HepG2 (cell line): ENCODE measurements around the gene TIMM17A. TPM values are rescaled to one million over a fixed set of nuclear protein-coding genes. Genes with fewer than 3 reads are reported as not detected.

ENCODE experiments used
- ATAC-seq: fragments of 200-7000 bp; cut with Tn5 transposase; 3 replicates; pipeline ENCODE4 v1.9.1; 2020; ENCODE audit warnings: mild to moderate bottlenecking, moderate library complexity
- BruUV-seq: library from RNA; stranded (reverse); fragments of 400-500 nt; replicated peaks from 2 replicates; lab custom pipeline; 2021; lab: Mats Ljungman, UMichigan
- CTCF ChIA-PET: fragments of 300-600 bp; formaldehyde crosslinking; extraction: SDS; loops from one replicate; lab custom pipeline; 2021; ENCODE audit warnings: low total read pairs, inconsistent platforms, low intra/inter-chr PET ratio; lab: Yijun Ruan, JAX
- POLR2A ChIA-PET: fragments of 350-600 bp; sonication (Branson Sonifier 250); formaldehyde crosslinking; loops from one replicate; lab custom pipeline; 2020; ENCODE audit warnings: antibody characterized with exemption, inconsistent platforms; lab: Yijun Ruan, JAX
- DNase-seq: peaks from one replicate; pipeline ENCODE4 v3.0.0-alpha.2; 2015; ENCODE audit warnings: low spot score
- FAIRE-seq: peaks from 3 replicates; lab custom pipeline; 2011; peaks lifted over from hg19 to GRCh38; lab: Jason Lieb, UNC
- H2AFZ ChIP-seq: one replicate; pipeline ENCODE4 v1.6.1; 2011; ENCODE audit warnings: low read length, inconsistent platforms
- H3K27ac ChIP-seq: fragments of 300-600 bp; 3 replicates; pipeline ENCODE4 v1.8.0; 2011; ENCODE audit warnings: mixed run types, mild to moderate bottlenecking, mixed read lengths, low read length, inconsistent platforms; ENCODE audit not compliant: insufficient read depth; ENCODE audit errors: extremely low read length
- H3K27me3 ChIP-seq, 2 experiments: fragments of 200-600 bp in 1 of 2; 2 replicates in 1 of 2; 3 replicates in 1 of 2; pipeline versions ENCODE4 v1.6.0 to v1.8.0; 2011; ENCODE audit warnings: low read length in 2 of 2, mild to moderate bottlenecking in 2 of 2, moderate library complexity in 2 of 2, inconsistent platforms in 1 of 2; ENCODE audit not compliant: insufficient read depth in 2 of 2, control insufficient read depth in 1 of 2
- H3K36me3 ChIP-seq, 2 experiments: fragments of 200-600 bp in 1 of 2; replicated peaks in 1 of 2; 2 replicates in 1 of 2; 3 replicates in 1 of 2; pipeline versions ENCODE4 v1.5.1 to v1.8.0; 2011; ENCODE audit warnings: low read length in 2 of 2, inconsistent platforms in 1 of 2; ENCODE audit not compliant: insufficient read depth in 2 of 2, control insufficient read depth in 1 of 2
- H3K4me1 ChIP-seq: 2 replicates; pipeline ENCODE4 v1.5.1; 2012; ENCODE audit warnings: low read length, inconsistent platforms; ENCODE audit not compliant: insufficient read depth
- H3K4me2 ChIP-seq: 2 replicates; pipeline ENCODE4 v1.6.0; 2011; ENCODE audit warnings: low read depth, low read length, inconsistent platforms
- H3K4me3 ChIP-seq, 3 experiments: fragments of 200-600 bp in 1 of 3; sonication (generic), shearing (Covaris generic) in 1 of 3; replicated peaks in 1 of 3; 2 replicates each; pipeline ENCODE4 v1.5.1; 2011 to 2016; ENCODE audit warnings: low read length in 3 of 3, inconsistent platforms in 2 of 3, low read depth in 2 of 3, mild to moderate bottlenecking in 2 of 3, control low read depth in 1 of 3, mixed read lengths in 1 of 3; ENCODE audit not compliant: insufficient read depth in 1 of 3
- H3K79me2 ChIP-seq: one replicate; pipeline ENCODE4 v1.6.1; 2011; ENCODE audit warnings: low read length, inconsistent platforms; ENCODE audit not compliant: insufficient read depth
- H3K9ac ChIP-seq: 2 replicates; pipeline ENCODE4 v1.6.0; 2011; ENCODE audit warnings: mild to moderate bottlenecking, low read depth, low read length, inconsistent platforms; ENCODE audit not compliant: insufficient read depth
- H3K9me3 ChIP-seq: 2 replicates; pipeline ENCODE4 v1.5.1; 2012; ENCODE audit warnings: mild to moderate bottlenecking, low read length
- H4K20me1 ChIP-seq: 2 replicates; pipeline ENCODE4 v1.6.0; 2011; ENCODE audit warnings: inconsistent platforms, mild to moderate bottlenecking, low read length, moderate library complexity; ENCODE audit not compliant: insufficient read depth
- RFX5 ChIP-seq: IDR thresholded peaks from 2 replicates; pipeline ENCODE4 v1.6.1; 2011; ENCODE audit warnings: low read depth, low read length, improper control_type of control experiment
- SRF ChIP-seq: IDR thresholded peaks from 2 replicates; pipeline ENCODE4 v1.6.1; 2011; ENCODE audit warnings: mild to moderate bottlenecking, low read depth, low read length, moderate library complexity
- TFDP2 ChIP-seq: sonication (generic); formaldehyde crosslinking; IDR thresholded peaks from 2 replicates; pipeline ENCODE4 v1.4.0; 2020; ENCODE audit warnings: missing genetic modification reagents
- ZNF121 ChIP-seq: sonication (generic); formaldehyde crosslinking; IDR thresholded peaks from 2 replicates; pipeline ENCODE4 v1.5.0; 2020; ENCODE audit warnings: mild to moderate bottlenecking, missing genetic modification reagents
- WGBS: methylation state at CpG from one replicate; pipeline ENCODE4 v1.1.6; 2017; ENCODE audit warnings: low lambda C conversion rate; 5-methylcytosine and 5-hydroxymethylcytosine counted together
- in situ Hi-C: cut with HindIII; loops from 2 replicates; pipeline ENCODE4 v1.10.0; 2017; ENCODE audit warnings: low pct_unique_long_range_greater_than_20kb; ENCODE audit not compliant: extremely low pct_ligation_motif_present
- intact Hi-C: fragments of 100-400 bp; cut with micrococcal nuclease; formaldehyde crosslinking; loops from one replicate; pipeline ENCODE4 v1.10.0; 2022; ENCODE audit not compliant: unreplicated experiment
- polyA plus RNA-seq, 8 experiments: library from polyadenylated mRNA; depleted of rRNA in 3 of 8; stranded (reverse) in 7 of 8; unstranded in 1 of 8; fragments of >200 nt; fragmentation: Illumina TruSeq in 4 of 8; extraction: Trizol in 4 of 8; gene quantifications; 2 replicates each; pipeline versions ENCODE4 v1.2.1 to v1.2.3, GENCODE V29; 2011 to 2016; ENCODE audit warnings: low read depth in 4 of 8, missing spikeins in 1 of 8, mixed read lengths in 1 of 8; ENCODE audit not compliant: insufficient read depth in 1 of 8
- total RNA-seq, 5 experiments: library from RNA; depleted of rRNA; stranded (reverse); fragments of >200 nt; fragmentation: Illumina TruSeq; extraction: Trizol; gene quantifications; 2 replicates each; pipeline ENCODE4 v1.2.3, GENCODE V29; 2016; ENCODE audit warnings: low read depth in 1 of 5
- TF ChIP-seq, protein P1 (sequence below): sonication (generic); formaldehyde crosslinking; IDR thresholded peaks from 2 replicates; pipeline ENCODE4 v1.5.0; 2020; ENCODE audit warnings: missing genetic modification reagents

The TIMM17A gene
- total and polyA plus RNA-seq, 2 of the 13 experiments (the other 11 are each of a cell fraction or from before 2014, with no cell fraction given): 50.8 to 97.8 TPM

DNA sequence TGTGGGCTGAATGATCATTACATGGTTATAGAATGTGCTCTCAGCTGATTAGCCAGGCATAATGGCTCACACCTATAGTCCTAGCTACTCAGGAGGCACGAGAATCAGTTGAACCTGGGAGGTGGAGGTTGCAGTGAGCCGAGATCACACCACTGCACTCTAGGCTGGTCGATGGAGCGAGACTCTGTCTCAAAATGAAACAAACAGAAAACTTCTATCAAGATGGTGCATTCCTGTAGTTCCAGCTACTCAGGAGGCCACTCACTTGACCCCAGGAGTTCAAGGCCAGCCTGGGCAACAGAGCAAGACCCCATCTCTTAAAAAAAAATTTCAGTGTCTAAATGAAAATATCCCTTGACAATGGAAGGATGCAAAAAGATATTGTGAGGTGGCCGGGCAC lies 10.9 kb downstream of the TIMM17A start:
- Histone ChIP-seq H3K36me3 (peaks cover 11 to 77% of the 10 kb centered on the region in 2 experiments), H2AFZ (no peak overlapping the region), H3K9me3 (no peaks in the 10 kb centered on the region), H3K9ac (no peak overlapping the region), H3K79me2 (peaks cover 2% of the 10 kb centered on the region), H3K4me1 (no peaks in the 10 kb centered on the region), H3K27me3 (no peaks in the 10 kb centered on the region), H3K27ac (no peak overlapping the region), H3K4me2 (no peak overlapping the region), H4K20me1 (no peaks in the 10 kb centered on the region; the same call in 1 of the 2 replicates), H3K4me3 (no peak overlapping the region)
- intact Hi-C loops (no loop called here), in situ Hi-C loops (no loop called here)
- no peak for DNase-seq
- ChIA-PET CTCF (no interaction called here), POLR2A (no interaction called here)
- BruUV-seq: no TSS peak
- no peak for FAIRE-seq
- no peak for TF ChIP-seq RFX5
- no peak for TF ChIP-seq TFDP2
- TF ChIP-seq, protein P1, sequence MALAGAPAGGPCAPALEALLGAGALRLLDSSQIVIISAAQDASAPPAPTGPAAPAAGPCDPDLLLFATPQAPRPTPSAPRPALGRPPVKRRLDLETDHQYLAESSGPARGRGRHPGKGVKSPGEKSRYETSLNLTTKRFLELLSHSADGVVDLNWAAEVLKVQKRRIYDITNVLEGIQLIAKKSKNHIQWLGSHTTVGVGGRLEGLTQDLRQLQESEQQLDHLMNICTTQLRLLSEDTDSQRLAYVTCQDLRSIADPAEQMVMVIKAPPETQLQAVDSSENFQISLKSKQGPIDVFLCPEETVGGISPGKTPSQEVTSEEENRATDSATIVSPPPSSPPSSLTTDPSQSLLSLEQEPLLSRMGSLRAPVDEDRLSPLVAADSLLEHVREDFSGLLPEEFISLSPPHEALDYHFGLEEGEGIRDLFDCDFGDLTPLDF (CRISPR knock-in tag): no peak
- TF ChIP-seq ZNF121 (CRISPR knock-in tag): peak; percentile 35; the same call in 1 of the 2 replicates
- no peak for ATAC-seq
- 95% methylated on average over 5 of the region's 5 CpGs for WGBS

GRCh38 chr1:201968202-201968925 lies 13.1 kb downstream of the TIMM17A start:
- TF ChIP-seq SRF: no peak
- intact Hi-C loops: no loop called here
- no peak for DNase-seq
- no peak overlapping the region for H3K27ac ChIP-seq
- H3K27me3 ChIP-seq: no peaks in the 10 kb centered on the region
- H3K4me1 ChIP-seq: no peaks in the 10 kb centered on the region
- H4K20me1 ChIP-seq: no peaks in the 10 kb centered on the region; the same call in 1 of the 2 replicates
- no peak overlapping the region for H3K4me3 ChIP-seq
- no peak overlapping the region for H3K9ac ChIP-seq
- POLR2A ChIA-PET: no interaction called here
- CTCF ChIA-PET: no interaction called here
- in situ Hi-C loops: no loop called here
- 96% methylated on average over 16 of the region's 16 CpGs for WGBS
- no peak for FAIRE-seq
- BruUV-seq: no TSS peak
- no peak overlapping the region for H3K4me2 ChIP-seq
- H3K9me3 ChIP-seq: no peaks in the 10 kb centered on the region
- peaks cover 7 to 61% of the 10 kb centered on the region in 2 experiments for H3K36me3 ChIP-seq
- no peaks in the 10 kb centered on the region for H3K79me2 ChIP-seq
- no peak overlapping the region for H2AFZ ChIP-seq
- no peak for ATAC-seq
